HUDEP-2 (cell line): ENCODE data around the gene VPS37B.
"Not testable (repeated sequence)": the region's sequence is repeated elsewhere in the genome, so short reads cannot be mapped to it uniquely, and the experiment has no call there.

Source experiments
- DNase-seq, 76 experiments: peaks; one replicate each; lab custom pipeline; 2025; ENCODE audit not compliant: unreplicated experiment in 76 of 76; lab: John Stamatoyannopoulos, UW

The VPS37B gene

GRCh38 chr12:122884860-122885259, 11.1 kb downstream of the VPS37B start:
- peak in 1 of 76 experiments; percentile 16 for DNase-seq

DNA sequence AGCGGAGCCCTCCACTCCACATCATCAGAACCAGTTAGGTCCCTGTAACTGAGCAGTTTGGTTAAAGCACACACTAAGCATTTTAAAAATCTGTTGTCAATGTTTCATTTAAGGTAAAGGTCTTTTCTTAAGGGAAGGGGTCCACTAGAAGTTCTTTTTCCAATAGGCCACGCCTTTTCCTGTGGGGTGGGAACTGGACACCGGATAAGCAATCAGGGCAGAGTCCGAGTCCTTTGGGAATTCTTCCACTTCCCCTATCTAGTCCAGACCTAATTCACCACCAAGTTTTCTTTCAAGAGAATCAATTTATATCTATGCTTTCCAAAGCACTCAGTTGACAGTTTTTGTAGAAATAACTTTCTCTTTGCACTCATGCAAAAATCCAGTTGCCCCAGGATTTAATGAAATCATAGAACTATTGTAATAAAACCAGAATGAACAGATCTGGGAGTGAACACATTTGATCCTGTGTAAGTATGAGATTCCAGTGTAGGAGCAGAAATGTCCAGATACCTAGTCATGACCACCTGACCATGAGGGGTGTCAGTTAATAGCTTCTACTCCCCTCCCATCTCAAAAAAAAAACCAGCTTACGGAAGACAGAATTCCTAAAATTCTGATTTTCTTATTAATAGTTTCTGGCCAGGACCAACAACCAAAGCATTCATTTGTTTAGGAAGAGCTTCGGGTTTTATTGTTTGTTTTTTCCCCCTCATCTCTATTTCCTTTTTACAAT, 11.7 kb downstream of the VPS37B start:
- DNase-seq: no peak

DNA sequence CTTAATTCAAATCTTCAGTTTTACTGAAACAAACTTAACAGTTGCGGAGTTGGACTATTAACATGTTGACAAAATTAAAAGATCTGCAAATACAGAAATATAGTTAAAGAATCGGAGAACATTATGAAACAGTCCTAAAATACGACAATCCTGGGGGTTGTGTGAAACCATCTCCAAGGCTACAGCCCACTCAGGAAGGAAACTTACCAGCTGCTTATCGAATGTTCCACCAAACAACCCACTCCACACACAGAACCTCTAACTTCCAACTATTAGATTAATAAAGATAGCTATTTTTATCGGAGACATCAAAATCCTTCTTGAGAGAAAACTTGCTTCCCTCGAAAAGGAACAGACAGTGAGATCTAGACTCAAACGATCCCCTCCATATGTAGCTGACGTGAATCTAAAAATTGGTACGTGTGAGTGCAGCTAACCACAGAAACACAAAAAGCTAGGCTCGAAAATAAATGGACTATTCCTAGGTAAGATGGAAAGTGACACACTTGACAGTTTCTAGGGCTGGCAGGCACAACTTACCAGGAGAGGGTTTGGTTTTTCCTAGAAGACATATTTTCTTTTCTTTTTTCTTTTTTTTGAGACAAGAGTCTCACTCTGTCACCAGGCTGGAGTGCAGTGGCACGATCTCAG, 12.9 kb downstream of the VPS37B start:
- DNase-seq: no peak

- DNase-seq: peak in 25 of 76 experiments; percentile 7 to 66 (median 26)
These were observed 15.3 kb downstream of the VPS37B start for GRCh38 chr12:122880668-122881067.

- no peak for DNase-seq
These were observed 15.7 kb downstream of the VPS37B start for GRCh38 chr12:122880155-122880667.

DNA sequence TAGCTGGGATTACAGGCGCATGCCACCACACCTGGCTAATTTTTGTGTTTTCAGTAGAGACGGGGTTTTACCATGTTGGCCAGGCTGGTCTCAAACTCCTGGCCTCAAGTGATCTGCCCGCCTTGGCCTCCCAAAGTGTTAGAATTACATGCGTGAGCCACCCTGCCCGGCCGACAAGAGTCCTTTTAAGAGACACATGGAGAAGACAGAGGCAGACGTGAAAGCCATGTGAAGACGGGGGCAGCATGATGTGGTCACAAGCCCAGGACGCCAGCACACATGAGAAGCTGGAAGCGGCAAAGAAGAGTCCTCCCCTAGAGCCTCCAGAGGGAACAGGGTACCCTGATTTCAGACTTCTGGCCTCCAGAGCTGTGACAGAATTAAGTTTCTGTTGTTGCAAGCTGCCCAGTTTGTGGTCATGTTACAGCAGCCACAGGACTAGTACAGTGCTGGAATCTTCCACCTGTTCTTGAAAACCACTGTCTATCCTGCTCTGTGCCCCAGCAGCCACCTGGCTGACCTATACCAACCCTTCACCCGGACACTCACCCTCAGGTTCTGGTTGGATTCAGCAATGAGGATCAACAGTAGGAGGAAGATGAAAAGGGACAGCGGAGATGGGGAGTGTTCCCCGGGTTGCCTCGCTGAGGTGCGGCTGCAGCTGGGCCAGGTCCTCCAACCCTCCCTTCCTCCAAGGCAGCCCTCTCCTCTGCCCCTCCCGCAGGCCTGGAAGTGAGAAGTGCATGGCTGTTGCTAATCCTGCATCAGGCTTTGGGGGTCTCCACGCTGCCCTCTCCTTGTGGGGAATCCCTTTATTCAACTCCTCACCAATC, 16.9 kb downstream of the VPS37B start:
- DNase-seq: no peak

GRCh38 chr12:122876731-122877130, 19.2 kb downstream of the VPS37B start:
- DNase-seq: no peak

- not testable (repeated sequence) for DNase-seq
These were observed 19.6 kb downstream of the VPS37B start for GRCh38 chr12:122876281-122876680.

- DNase-seq: no peak
These were observed 20.2 kb downstream of the VPS37B start for GRCh38 chr12:122875590-122876220.

- no peak for DNase-seq
These were observed 21.8 kb downstream of the VPS37B start for GRCh38 chr12:122874081-122874480.

- no peak for DNase-seq
These were observed 22.4 kb downstream of the VPS37B start for GRCh38 chr12:122873540-122873939.

DNA sequence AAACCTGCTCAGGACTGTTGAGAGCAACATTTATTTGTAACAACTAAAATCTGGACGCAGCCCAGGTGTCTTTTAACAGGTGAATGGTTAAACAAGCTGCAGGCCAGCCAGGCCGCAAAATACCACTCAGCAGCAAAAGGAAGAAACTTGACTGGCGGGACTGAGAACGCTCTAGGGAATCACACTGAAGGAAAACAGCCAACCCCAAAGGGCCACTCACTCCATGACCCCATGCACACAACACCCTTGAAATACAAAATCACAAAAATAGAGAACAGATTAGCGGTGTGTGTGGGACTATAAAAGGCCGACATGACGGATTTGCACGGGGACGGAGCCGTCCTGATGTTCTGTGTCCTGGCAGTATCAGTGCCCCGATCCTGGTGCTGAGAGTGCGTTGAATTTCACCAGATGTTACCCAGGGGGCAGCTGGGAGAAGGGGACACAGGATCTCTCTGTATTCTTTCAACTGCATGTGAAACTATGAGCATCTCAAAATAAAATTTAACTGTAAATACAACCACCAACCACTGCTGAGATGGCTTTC, 23.0 kb downstream of the VPS37B start:
- no peak for DNase-seq

DNA sequence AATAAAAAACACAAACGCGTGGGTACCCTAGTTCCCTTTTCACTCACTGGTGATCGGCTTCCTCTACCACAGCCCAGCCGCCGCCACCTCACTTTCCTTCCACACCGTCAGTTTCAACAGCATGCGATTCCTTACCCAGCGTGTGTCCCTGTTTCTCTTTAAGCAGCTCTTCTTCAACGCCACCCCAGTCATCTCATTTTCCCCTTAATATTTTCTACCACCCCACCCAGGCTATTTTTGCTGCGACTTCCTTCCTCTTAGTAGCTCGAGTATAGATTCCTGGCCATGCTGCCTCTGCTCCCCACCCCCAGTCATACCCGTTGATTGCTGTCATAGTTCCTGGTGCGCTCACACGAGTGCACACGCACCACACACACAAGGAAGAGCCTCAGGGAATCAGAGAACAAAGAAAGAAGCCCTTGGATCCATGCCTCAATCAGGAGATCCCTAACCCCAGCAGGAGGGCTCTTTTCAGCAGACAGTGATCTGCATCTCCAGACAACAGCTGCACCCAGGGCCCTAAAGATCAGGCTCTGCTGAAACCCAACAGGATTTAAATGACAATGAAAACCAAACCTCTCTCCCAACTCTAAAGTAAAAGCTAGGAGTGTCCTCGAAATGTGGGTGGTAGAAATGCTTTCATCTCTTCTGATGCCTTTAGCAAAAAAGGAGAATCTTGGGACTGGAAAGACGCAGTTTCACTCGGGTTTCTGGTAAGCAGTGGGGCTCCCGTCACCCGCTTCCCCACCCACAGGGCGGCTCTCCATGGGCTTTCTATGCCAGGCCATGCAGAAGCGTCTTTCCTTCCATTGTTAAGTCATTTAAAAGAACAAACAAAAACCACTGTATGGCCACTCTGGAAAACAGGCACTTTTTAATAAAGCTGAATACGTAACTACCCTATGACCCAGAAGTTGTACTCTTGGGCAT, 23.8 kb downstream of the VPS37B start:
- DNase-seq: peak in 1 of 76 experiments; percentile 6

GRCh38 chr12:122870867-122871664, 24.9 kb downstream of the VPS37B start:
- no peak for DNase-seq

- DNase-seq: no peak
These were observed 25.6 kb downstream of the VPS37B start for GRCh38 chr12:122870163-122870842.

DNA sequence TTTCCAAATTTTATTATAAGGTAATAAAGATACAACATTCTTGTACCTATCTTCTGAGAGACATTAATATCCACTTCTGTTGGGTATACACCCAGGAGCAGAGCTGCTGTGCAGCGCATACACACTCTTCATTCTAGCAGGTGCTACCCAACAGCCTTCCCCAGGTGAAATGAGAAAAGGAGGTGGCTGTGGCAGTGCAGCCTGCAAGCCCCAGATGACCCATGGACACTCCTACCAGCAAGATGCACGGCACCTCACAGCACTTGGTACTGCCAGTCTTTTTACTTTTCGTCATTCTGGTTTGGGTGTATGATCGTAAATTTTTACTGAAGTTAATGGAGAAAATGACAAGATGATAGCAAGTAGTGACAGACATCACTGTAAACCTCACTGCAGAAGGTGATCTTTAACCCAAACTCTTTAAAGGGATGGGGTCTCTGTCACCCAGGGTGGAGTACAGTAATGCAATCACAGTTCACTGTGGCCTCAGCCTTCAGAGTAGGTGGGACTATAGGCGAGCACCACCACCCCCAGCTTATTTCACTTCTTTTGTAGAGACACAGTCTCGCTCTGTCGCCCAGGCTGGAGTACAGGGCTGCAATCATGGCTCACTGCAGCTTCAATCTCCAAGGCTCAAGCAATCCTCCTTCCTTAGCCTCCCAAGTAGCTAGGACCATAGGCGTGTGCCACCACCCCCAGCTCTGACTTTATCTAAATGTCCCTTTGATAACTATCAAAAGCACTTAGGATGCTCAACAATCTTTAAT, 26.5 kb downstream of the VPS37B start:
- no peak for DNase-seq

DNA sequence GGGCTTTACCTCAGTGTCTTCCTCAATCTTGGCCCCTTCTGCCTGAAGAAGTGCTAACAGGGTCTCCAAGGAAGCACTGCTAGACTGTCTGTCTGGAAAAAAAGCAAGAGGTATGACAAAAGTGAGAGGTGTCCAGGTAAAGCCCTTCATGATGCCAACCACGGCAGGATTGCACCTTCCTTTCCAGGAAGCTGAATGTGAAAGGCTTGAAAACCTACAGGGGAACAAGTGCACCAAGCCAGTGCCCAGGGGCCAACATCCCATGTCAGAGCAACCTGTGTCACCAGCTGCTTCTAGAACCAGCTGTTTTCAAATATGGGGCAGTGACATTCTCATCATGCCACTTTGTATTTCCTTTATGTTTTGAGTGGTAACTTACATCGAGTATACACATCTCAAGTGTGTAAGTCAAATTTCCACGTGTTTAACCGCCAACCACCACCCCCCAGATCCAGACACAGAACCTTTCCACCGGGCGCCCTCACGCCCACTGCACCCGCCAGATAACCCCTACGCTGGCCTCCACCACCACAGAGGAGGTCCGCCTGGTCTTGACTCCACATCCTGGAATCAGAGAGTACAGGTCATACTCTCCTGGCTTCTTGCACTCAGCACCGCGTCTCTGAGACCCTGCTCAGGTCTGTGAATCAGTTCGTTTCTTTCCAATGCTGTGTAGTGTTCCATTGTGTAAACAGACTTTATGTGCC, 27.3 kb downstream of the VPS37B start:
- no peak for DNase-seq
